GM12891 (cell line): ENCODE measurements around the gene ZKSCAN5.
"Not testable (repeated sequence)": the region's sequence is repeated elsewhere in the genome, so short reads cannot be mapped to it uniquely, and the experiment has no call there.

ENCODE experiments used
- PAX5 ChIP-seq: IDR thresholded peaks from 2 replicates; pipeline ENCODE4 v1.6.1; 2011; ENCODE audit warnings: low read length, moderate library complexity, mild to moderate bottlenecking; ENCODE audit not compliant: insufficient read depth, severe bottlenecking
- POLR2A ChIP-seq: IDR thresholded peaks from 2 replicates; pipeline ENCODE4 v1.6.1; 2011; ENCODE audit warnings: low read depth, low read length, control low read depth
- POLR2AphosphoS5 ChIP-seq: IDR thresholded peaks from 2 replicates; pipeline ENCODE4 v1.6.1; 2011; ENCODE audit warnings: low read depth, low read length, control low read depth
- POU2F2 ChIP-seq: IDR thresholded peaks from 2 replicates; pipeline ENCODE4 v1.6.1; 2011; ENCODE audit warnings: low read depth, mild to moderate bottlenecking, control low read depth, low read length, moderate library complexity
- SPI1 ChIP-seq: IDR thresholded peaks from 2 replicates; pipeline ENCODE4 v1.6.1; 2011; ENCODE audit warnings: low read depth, low read length, control low read depth
- TAF1 ChIP-seq: IDR thresholded peaks from 2 replicates; pipeline ENCODE4 v1.6.1; 2011; ENCODE audit warnings: low read depth, low read length, control low read depth

GRCh38 chr7:99580778-99581332 is 76.4 kb downstream of the ZKSCAN5 start:
- TF ChIP-seq POLR2A, POLR2AphosphoS5, PAX5, SPI1, TAF1, POU2F2: not testable (repeated sequence)
